Spleen (tissue), 7 donors: ENCODE measurements around the gene GALNT17.

ENCODE experiments used
- POLR2A ChIP-seq, 3 donors: fragments of 450-650 bp; IDR thresholded peaks; one replicate each; pipeline ENCODE4 v1.5.1; 2017; ENCODE audit warnings: antibody characterized with exemption in 3 of 3, mild to moderate bottlenecking in 1 of 3
- TF ChIP-seq, protein P1 (sequence below), 11 experiments: fragments of 200-600 bp in 7 of 11; fragments of 450-650 bp in 4 of 11; sonication (generic) in 4 of 11; IDR thresholded peaks in 8 of 11; conservative IDR thresholded peaks in 3 of 11; 1 replicate in 7 of 11; 2 replicates in 4 of 11; pipeline versions ENCODE4 v1.4.0 to v1.8.0; 2016 to 2021; ENCODE audit warnings: antibody characterized with exemption in 11 of 11, inconsistent platforms in 4 of 11, mild to moderate bottlenecking in 1 of 11
- donor health status: DM: no; HTN: no; CAD: no; lungs with moderate emphysema.
- donor health status: DM: no; HTN: no; CAD: no.
- donor health status: DM: no; HTN: no; CAD: no.

DNA sequence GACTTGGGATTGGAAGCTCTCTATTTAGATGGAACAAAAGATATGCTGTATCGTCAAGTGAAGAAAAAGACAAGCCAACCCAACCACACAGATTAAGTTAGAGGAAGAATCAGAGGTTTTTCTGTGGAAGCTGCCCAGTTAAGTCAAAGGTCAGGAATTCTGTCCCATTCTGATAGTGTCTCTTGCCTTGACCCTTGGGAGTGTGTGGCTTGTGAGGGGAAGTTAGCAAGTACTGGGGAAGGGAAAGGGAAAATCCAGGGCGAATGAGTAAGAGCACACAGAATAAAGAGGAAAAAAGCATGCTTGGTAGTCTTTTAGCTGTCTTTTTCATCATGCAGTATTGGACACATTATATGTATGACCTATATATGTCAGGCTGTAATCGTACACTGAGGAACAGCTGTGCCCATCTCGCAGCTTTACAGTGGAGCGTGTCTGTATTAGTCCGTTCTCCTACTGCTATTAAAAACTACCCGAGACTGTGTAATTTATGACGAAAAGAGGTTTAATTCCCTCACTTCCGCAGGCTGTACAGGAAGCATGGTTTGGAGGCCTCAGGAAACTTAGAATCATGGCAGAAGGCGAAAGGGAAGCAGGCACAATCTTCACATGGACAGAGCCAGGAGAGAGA, 197.2 kb downstream of the GALNT17 start:
- TF ChIP-seq, protein P1, sequence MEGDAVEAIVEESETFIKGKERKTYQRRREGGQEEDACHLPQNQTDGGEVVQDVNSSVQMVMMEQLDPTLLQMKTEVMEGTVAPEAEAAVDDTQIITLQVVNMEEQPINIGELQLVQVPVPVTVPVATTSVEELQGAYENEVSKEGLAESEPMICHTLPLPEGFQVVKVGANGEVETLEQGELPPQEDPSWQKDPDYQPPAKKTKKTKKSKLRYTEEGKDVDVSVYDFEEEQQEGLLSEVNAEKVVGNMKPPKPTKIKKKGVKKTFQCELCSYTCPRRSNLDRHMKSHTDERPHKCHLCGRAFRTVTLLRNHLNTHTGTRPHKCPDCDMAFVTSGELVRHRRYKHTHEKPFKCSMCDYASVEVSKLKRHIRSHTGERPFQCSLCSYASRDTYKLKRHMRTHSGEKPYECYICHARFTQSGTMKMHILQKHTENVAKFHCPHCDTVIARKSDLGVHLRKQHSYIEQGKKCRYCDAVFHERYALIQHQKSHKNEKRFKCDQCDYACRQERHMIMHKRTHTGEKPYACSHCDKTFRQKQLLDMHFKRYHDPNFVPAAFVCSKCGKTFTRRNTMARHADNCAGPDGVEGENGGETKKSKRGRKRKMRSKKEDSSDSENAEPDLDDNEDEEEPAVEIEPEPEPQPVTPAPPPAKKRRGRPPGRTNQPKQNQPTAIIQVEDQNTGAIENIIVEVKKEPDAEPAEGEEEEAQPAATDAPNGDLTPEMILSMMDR (IDR thresholded peaks at IDR 0.05 in 8 of 11, conservative IDR thresholded peaks at IDR 0.05 in 3 of 11), result no peak
- no peak for TF ChIP-seq POLR2A (IDR thresholded peaks at IDR 0.05)
